ENCODE measurements around the gene SMIM33.
A peak's percentile ranks its signal among the peaks of the same experiment; 100 is the strongest.
"Not testable (repeated sequence)": the region's sequence is repeated elsewhere in the genome, so short reads cannot be mapped to it uniquely, and the experiment has no call there.

SMIM33 gene

GRCh38 chr5:139470821-139471300 lies at the start of gene SMIM33:
Gene SMIM33, plus strand, starts transcription at chr5:139471004. Its CDS starts 118 bp downstream, at chr5:139471122.
- DNase-seq = no peak

DNA sequence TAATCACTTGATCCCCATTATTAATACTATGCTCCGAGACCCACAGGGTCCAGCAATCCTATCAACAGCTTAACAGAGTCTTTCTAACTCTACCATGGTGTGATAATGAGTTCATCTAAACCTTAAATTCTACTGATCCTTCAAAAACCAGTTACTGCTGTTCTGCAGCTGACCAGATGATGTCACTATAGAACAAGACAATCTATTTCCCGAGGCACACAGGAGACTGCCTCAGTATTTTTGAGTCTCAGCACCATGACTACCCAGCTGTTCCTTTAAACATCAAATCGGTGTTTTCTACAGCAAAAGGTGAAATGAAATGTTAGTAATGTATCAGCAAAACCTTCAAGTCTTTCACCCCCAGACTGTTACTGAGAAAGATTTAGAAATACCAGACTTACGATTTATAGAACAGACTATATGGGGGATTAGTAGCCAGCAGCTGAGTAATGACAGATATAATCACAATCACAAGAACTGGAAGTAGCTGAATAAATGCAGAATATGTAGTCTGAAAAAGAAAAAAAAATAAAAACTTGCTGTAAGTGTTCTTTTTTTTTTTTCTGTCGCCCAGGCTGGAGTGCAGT lies 48.4 kb upstream of the SMIM33 start:
- peak; percentile 26 for DNase-seq

DNA sequence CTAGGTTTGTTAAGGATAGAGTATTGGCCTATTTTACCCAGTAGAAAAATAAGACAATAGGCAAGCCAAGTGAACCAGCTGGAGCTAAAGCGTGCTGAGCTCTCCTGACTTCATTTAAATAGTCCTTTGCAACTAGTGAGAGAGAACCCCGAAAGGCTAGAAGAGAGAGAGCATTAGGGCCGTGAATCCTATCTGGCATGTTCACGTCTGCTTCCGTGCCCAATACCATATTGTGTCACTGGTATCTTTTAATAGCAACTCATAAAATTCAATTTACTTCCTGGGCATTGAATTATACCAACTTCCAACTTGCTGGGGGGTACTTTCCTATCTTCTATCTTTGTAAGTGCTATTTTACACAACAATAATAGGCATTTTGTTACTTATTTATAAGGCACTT lies 45.3 kb upstream of the SMIM33 start:
- no peak for DNase-seq

DNA sequence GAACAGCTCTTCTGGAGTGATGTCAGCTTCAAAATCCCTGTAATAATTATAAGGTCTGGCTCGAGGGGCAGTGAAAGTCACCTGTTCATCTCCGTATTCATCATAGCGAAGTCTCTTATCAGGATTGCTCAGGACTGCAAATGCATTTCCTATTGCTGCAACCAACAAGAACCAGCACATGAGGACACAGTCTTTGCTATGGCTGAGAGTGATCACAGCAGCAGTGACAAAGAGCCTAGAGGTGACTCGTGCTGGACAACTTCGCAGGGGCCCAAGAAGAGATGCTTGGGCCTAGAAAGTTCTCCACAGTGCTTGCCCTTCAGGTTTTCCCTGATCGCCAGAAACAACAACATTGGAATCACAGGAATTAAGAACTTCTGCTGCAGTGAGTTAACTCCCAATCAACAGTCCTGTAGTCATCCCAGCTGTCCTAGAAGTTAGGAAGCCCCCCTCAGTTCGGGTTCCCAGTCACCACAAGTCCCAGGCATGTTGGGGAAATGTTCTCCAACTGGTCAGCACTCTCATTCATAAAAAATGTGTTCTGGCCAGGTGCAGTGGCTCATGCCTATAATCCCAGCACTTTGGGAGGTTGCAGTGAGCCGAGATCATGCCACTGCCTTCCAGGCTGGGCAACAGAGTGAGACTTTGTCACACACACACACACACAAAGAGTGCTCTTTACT lies 44.5 kb upstream of the SMIM33 start:
- DNase-seq = no peak

GRCh38 chr5:139430015-139430414 lies 40.8 kb upstream of the SMIM33 start:
- DNase-seq = no peak

- no peak for DNase-seq
These were observed 39.1 kb upstream of the SMIM33 start for GRCh38 chr5:139431706-139432105.

GRCh38 chr5:139435676-139436075 lies 35.1 kb upstream of the SMIM33 start:
- DNase-seq = no peak

GRCh38 chr5:139438707-139439012 lies 32.1 kb upstream of the SMIM33 start:
- no peak for DNase-seq

- DNase-seq = peak; percentile 80
These were observed 31.5 kb upstream of the SMIM33 start, which contains the start of gene DNAJC18 for GRCh38 chr5:139439013-139439903. Gene DNAJC18, minus strand, starts transcription at chr5:139439525. Its CDS starts 80 bp downstream, at chr5:139439445.

DNA sequence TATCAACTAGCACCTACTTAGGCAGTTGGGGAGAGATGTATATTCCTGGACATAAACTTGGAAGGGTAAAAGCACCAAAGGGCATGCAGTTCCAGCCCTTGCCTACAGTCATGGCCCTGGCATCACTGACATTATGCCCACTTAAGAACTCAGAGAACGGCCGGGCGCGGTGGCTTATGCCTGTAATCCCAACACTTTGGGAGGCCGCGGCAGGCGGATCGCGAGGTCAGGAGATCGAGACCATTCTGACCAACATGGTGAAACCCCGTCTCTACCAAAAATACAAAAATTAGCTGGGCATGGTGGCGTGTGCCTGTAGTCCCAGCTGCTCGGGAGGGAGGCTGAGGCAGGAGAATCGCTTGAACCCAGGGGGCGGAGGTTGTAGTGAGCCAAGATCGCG lies 30.4 kb upstream of the SMIM33 start:
- not testable (repeated sequence) for DNase-seq

DNA sequence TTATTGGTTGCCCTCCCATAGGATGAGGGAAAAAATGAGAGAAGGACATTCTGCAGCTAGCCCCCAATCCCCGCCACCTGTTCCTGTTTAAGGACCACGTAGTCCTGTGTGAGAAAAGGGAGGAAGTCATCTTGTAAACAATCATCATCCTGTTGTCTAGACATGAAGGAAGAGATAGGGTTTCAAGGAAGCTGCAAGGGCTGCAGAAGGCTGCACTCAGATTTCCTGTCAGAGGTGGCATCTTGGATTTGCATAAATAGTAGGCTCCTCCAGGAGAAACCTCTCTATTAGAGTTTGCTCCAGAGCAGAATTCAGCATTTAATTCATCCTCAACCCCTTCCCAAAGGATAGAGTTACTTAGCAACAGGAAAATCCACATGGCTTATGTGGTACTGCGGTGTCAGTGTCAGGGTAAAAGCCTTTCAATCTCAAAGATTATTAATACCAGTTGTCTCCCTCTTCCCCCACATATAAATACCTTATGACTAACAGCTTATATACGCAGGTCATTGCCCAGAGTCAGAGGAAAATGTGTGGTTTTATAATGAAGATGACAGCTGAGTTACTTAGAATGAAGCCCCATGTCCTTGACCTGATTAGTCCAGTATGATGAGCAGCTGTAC lies 26.9 kb upstream of the SMIM33 start:
- no peak for DNase-seq

DNA sequence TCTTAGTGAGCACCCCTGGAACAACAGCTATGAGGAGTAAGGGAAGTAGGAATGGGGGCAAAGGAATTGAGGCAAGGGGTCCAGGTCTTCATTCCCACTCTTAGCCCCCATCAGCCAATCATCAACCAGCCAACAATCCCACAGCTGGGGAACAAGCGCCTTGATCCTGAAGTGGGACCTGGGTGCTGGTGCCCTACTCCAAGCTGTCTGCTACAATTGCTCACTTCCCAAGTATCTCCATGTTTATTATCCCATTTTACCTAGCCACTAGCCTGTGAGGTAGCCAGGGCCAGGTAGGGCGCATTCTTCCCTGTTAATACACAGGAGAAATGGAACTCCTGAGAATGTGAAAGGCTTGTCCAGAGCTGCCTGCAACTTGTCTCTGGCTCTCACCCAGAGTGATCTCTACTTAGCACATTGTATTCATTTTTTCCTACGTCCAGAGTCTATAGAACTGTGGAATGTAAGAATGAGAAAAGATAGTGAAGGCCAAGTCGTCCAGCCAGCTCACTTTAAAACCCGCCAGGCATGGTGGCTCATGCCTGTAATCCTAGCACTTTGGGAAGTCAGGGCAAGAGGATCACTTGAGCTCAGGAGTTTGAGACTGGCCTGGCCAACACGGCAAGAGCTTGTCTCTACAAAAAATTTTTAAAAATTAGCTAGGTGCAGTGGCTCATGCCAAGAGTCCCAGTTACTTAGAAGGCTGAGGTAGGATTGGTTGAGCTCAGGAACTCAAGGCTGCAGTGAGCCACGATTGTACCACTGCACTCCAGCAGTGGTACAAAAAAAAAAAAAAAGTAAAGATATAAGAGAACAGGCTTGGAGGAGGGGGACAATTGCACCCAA lies 25.3 kb upstream of the SMIM33 start:
- no peak for DNase-seq

DNA sequence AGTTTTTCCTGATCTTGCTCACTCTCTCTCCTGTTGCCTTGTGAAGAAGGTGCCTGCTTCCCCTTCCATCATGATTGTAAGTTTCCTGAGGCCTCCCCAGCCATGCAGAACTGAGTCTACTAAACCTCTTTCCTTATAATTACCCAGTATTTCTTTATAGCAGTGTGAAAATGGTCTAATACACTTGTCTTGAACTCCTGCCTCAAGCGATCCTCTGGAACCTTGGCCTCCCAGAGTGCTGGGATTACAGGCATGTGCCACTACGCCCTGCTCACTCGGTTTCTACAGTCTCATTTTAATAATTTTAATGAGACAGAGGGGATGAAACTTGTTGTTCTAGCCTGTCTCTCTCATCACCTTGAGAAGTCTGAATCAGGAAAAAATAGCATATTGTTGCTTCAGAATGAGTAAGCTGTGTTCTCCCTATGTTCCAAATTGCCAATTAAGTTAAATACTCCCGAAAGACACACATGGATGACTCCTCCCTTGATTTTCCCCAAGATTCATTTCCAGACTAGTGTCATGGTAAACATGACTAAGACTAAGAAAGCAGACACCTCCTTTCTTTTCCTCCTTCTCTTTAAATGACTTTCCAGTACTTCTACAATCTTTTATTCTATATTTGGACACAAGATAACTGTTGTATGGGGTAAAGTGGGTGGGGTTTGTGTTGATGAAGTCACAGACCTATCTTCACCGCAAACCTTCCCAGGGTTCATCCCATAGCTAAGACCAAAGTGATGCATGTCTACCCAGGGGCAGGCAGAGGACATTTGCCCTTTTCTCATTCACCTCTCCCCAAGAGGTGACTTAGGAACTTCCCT lies 23.6 kb upstream of the SMIM33 start:
- DNase-seq = no peak

GRCh38 chr5:139451176-139451575 lies 19.6 kb upstream of the SMIM33 start:
- DNase-seq = no peak

DNA sequence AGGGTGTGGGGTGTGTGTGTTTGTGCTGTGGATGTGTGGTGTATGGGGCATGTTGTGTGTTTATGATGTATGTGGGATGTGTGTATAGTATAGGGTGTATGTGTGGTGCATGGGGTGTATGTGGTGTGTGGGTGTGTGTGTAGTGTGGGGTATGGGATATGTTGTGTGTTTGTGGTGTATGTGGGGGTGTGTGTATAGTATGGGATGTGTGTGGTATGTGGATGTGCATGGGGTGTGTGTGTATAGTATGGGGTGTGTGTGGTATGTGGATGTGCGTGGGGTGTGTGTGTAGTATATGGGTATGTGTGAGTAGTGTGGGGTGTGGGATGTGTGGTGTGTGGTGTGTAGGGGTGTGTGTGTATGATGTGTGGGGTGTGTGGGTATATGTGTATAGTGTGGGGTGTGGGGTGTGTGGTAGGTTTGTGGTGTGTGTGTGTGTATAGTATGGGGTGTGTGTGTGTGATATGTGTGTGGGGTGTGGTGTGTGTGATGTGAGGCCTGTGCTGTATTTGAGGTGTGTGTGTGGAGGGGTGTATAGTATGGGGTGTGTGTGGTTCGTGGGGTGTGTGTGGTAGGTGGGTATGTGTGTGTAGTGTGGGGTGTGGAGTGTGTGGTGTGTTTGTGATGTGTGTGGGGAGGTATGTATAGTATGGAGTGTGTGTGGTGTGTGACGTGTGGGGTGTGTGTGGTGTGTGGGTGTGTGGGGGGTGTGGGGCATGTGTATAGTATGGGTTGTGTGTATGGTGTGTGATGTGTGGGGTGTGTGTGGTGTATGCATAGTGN lies 18.7 kb upstream of the SMIM33 start:
- no peak for DNase-seq

- no peak for DNase-seq
These were observed 16.9 kb upstream of the SMIM33 start for GRCh38 chr5:139453683-139454567.

DNA sequence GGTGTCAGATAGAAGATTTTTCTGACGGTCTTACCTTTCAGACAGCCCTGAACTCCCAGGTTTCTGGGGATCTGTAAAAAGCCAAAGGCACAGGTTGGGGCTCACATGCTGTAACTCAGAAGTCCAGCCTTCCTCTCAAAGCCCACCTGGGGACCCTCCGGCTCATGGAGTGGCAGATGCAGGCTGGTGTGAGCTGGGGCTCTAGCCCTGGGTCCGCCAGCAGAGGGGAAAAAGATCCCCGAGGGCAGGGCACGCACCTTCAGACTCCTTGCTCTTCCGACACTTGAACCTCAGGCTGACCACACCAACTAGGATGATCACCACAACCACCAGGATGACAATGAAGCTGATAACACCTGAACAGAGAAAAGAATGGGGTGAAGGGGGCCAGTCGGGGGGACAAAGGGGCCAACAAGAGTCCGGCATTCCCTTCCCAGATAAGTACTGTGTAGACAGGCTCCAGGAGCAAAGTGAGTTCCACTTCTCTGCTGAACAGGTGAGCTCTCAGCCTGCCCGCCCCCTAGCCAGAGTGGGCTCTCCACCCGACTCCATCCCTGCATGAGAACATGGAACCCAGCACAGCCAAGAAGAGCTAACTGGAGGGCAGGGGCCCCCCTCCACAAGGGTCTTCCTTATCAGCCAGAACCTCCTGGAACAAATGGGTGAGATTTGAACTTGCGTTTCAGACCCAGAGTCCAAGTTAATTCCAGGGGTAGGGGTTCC lies 16.1 kb upstream of the SMIM33 start:
- no peak for DNase-seq

- DNase-seq = no peak
These were observed 14.0 kb upstream of the SMIM33 start for GRCh38 chr5:139456776-139457175.

GRCh38 chr5:139457241-139457640 lies 13.6 kb upstream of the SMIM33 start:
- DNase-seq = no peak

Data from NCI-H1436 treated with DMSO at 0.1 percent for 48 hours (cell line).